HL-60 (cell line): Measurements from ENCODE around the gene RAPGEF4.

ENCODE experiments used
- DNase-seq, 2 experiments: peaks; one replicate each; pipeline ENCODE4 v3.0.0-alpha.2; 2010 to 2020; ENCODE audit warnings: low read depth in 1 of 2, low spot score in 1 of 2
- H3K27ac ChIP-seq: fragments of 250-450 bp; sonication (Bioruptor Pico); replicated peaks from 2 replicates; pipeline ENCODE4 v1.5.1; 2020; ENCODE audit warnings: mild to moderate bottlenecking, moderate library complexity
- H3K27me3 ChIP-seq: fragments of 250-450 bp; sonication (Bioruptor Pico); 2 replicates; pipeline ENCODE4 v1.5.1; 2021; ENCODE audit warnings: mild to moderate bottlenecking, moderate library complexity; ENCODE audit not compliant: insufficient read depth, poor library complexity, severe bottlenecking
- H3K4me3 ChIP-seq: replicated peaks from 2 replicates; pipeline ENCODE4 v1.5.1; 2011; ENCODE audit warnings: mild to moderate bottlenecking, control low read depth, low read length; ENCODE audit not compliant: insufficient read depth
- GABPA ChIP-seq: IDR thresholded peaks from 2 replicates; pipeline ENCODE4 v1.6.1; 2012; ENCODE audit warnings: low read depth
- POLR2AphosphoS5 ChIP-seq: IDR thresholded peaks from 2 replicates; pipeline ENCODE4 v1.6.1; 2012; ENCODE audit warnings: low read depth
- SPI1 ChIP-seq: IDR thresholded peaks from 2 replicates; pipeline ENCODE4 v1.6.1; 2012; ENCODE audit warnings: low read depth, mild to moderate bottlenecking, borderline replicate concordance
- TF ChIP-seq, protein P1 (sequence below): IDR thresholded peaks from one replicate; pipeline ENCODE4 v1.5.1; 2011; ENCODE audit warnings: low read length, control low read depth, inconsistent platforms; ENCODE audit not compliant: insufficient read depth
- TF ChIP-seq, protein P2 (sequence below): IDR thresholded peaks from 2 replicates; pipeline ENCODE4 v1.6.1; 2012; ENCODE audit warnings: low read depth; ENCODE audit not compliant: insufficient replicate concordance

Gene RAPGEF4

DNA sequence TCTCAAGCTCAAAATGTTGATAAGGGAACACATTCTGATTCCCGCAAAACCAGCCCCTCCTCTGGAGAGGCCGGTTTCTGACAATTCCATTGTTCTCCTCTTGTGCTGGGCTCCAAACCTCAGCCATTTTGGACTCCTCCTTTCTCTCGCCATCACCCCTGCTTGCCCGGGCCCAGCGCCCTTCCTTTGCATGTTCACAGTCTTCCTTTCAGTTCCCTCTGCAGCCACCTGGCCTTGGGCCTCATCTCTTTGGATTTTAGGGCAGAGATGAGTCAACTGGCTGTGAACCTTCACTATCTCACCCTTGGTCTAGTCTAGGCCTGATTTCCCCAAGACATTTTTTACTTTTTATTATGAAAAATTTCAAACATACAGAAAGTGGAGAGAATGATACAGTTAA, 184.1 kb downstream of the RAPGEF4 start:
- H3K27me3 ChIP-seq = no peaks in the 10 kb centered on the region
- DNase-seq = no peak
- H3K27ac ChIP-seq = no peak overlapping the region
- H3K4me3 ChIP-seq = no peak overlapping the region
- no peak for TF ChIP-seq SPI1

DNA sequence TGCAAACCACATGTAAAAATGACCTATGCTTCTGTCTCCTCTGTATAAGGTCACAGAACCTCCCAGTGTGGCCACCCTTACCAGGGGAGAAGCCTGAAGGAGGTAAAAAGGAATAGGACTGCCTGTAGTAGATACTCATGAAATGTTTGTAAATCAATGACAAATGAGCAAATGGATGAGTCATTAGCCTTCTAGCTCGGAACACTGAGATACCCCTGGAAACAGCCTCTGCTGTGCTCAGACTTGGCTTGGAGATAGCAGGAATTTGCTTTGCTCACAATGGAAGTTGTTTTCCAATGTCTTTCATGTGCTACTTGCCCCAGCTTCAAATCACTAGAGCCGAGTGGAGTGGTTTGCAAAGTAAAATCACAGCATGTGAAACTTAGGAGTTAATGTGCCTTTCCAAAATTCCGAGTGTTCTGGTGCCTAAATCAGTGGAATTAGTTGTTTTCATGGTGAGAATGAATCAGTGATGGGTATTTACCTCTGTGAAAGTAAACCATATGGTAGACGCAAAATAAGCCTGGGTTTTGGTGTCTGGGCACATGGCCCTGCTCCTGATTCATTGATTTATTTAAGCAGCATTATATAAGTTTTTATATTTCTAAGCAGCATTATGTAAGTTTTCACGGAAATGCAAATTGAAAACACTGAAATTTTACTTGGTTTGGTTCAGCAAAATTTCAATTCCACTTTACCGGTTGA, 186.0 kb downstream of the RAPGEF4 start:
- Histone ChIP-seq H3K27me3 (no peaks in the 10 kb centered on the region), H3K4me3 (no peak overlapping the region), H3K27ac (no peak overlapping the region)
- TF ChIP-seq POLR2AphosphoS5 = no peak
- DNase-seq = no peak

DNA sequence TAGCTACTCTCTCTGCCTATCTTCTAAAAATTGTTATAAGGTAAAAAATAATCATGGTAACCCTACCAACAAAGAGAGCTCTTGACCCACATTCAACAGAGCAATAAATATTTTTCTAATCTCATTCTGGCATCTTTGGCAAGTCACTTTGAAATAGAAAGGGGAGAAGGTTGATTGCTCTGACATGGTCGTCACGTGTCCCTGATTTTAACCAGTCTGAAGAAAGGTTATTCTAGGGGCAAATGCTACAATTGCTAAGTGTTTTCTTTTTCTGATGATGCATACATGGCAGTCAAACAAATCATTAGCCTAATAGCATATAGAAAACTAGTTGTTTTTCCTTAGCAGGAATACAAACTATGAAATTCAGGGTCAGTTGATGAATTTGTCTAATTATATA, 186.7 kb downstream of the RAPGEF4 start:
- H3K27ac ChIP-seq = no peak overlapping the region
- DNase-seq = no peak
- no peak overlapping the region for H3K4me3 ChIP-seq
- TF ChIP-seq SPI1 (no peak), POLR2AphosphoS5 (no peak), GABPA (no peak)
- TF ChIP-seq, protein P1, sequence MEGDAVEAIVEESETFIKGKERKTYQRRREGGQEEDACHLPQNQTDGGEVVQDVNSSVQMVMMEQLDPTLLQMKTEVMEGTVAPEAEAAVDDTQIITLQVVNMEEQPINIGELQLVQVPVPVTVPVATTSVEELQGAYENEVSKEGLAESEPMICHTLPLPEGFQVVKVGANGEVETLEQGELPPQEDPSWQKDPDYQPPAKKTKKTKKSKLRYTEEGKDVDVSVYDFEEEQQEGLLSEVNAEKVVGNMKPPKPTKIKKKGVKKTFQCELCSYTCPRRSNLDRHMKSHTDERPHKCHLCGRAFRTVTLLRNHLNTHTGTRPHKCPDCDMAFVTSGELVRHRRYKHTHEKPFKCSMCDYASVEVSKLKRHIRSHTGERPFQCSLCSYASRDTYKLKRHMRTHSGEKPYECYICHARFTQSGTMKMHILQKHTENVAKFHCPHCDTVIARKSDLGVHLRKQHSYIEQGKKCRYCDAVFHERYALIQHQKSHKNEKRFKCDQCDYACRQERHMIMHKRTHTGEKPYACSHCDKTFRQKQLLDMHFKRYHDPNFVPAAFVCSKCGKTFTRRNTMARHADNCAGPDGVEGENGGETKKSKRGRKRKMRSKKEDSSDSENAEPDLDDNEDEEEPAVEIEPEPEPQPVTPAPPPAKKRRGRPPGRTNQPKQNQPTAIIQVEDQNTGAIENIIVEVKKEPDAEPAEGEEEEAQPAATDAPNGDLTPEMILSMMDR = no peak
- TF ChIP-seq, protein P2, sequence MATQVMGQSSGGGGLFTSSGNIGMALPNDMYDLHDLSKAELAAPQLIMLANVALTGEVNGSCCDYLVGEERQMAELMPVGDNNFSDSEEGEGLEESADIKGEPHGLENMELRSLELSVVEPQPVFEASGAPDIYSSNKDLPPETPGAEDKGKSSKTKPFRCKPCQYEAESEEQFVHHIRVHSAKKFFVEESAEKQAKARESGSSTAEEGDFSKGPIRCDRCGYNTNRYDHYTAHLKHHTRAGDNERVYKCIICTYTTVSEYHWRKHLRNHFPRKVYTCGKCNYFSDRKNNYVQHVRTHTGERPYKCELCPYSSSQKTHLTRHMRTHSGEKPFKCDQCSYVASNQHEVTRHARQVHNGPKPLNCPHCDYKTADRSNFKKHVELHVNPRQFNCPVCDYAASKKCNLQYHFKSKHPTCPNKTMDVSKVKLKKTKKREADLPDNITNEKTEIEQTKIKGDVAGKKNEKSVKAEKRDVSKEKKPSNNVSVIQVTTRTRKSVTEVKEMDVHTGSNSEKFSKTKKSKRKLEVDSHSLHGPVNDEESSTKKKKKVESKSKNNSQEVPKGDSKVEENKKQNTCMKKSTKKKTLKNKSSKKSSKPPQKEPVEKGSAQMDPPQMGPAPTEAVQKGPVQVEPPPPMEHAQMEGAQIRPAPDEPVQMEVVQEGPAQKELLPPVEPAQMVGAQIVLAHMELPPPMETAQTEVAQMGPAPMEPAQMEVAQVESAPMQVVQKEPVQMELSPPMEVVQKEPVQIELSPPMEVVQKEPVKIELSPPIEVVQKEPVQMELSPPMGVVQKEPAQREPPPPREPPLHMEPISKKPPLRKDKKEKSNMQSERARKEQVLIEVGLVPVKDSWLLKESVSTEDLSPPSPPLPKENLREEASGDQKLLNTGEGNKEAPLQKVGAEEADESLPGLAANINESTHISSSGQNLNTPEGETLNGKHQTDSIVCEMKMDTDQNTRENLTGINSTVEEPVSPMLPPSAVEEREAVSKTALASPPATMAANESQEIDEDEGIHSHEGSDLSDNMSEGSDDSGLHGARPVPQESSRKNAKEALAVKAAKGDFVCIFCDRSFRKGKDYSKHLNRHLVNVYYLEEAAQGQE = no peak
- H3K27me3 ChIP-seq = no peaks in the 10 kb centered on the region

DNA sequence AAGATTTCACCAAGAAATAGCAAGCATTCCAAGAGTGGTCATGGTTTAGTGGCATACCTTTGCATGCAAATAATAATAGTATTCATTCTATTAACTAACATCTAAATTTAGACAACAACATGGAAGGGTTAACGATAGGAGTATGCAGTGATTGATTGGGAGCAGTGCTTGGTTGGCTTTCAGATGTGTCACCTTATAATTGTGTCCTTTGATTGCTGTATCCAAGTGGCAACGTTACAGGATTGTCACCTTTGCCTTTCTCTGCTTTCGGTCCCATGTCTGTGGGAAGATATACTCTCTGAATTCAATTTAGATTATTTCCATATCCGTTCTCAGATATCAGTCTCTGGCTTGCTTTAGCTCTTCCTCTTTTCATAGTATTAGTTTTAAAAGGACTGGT, 187.2 kb downstream of the RAPGEF4 start:
- Histone ChIP-seq H3K27ac (no peak overlapping the region), H3K4me3 (no peak overlapping the region), H3K27me3 (no peaks in the 10 kb centered on the region)
- TF ChIP-seq, protein P1 = no peak
- TF ChIP-seq SPI1 (no peak), GABPA (no peak), POLR2AphosphoS5 (no peak)
- TF ChIP-seq, protein P2 = no peak
- no peak for DNase-seq

DNA sequence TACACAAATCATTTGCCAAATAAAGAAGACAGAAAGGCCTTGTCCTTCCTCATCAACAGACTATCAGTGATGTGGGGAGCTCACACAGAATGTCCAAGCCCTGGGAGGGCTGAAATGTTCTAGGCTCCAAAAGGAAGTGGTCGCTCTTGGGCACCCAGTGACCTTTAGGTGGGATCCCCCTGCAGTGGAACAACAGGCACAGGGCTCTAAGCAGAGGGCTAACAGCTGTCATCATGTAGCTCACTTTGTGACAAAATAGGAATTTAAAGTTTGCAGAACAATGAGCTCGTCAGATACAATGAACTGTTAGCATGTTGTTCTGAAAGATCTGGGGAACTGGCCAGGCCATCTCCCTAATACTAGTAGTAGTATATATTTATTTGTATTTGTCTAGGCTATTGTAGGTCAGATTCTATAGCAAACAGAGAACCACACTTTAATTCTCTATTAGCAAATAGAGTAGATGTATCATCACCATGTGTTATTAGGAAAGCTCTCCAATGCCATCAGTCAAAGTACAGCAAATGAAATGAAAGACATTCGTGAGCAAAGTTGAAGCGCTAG, 188.5 kb downstream of the RAPGEF4 start:
- DNase-seq = no peak
- Histone ChIP-seq H3K4me3 (no peak overlapping the region), H3K27me3 (no peaks in the 10 kb centered on the region), H3K27ac (no peak overlapping the region)
- TF ChIP-seq, protein P1 = no peak
- TF ChIP-seq, protein P2 = no peak
- TF ChIP-seq POLR2AphosphoS5 = no peak
- no peak for TF ChIP-seq SPI1
- no peak for TF ChIP-seq GABPA
